ENCODE data around the gene KRT83. TPM values are rescaled to one million over a fixed set of nuclear protein-coding genes. Genes with fewer than 3 reads are reported as not detected.

KRT83 gene
- under 1 TPM in 1 of 2 donors, not detected in 1; 0.74 TPM for total RNA-seq

DNA sequence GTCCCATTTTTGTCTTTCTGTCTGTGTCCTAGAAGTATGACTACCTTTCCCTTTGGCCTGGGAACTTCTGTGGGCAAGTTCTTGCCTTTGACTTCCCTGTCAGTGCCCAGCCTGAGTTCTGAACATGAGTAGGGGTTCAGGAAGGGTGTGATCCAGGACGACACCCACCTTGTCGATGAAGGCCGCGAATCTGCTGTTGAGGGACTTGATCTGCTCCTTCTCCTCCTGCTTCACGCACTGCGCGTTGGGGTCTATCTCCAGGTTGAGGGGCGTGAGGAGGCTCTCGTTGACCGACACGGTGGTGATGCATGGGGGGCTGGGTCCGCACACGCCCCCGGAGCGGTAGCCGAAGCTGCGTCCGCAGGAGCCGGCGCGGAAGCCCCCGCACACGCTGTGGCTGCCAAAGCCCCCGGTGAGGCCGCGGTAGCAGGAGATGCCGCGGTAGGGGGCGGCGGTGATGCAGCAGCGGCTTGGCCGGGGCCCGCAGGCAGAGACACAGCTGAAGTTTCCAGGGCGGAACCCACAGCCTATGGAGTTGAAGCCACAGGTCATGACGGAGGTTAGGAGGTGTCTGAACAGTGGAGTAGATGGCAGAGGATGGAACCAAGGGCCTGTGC is at the start of gene KRT83:
KRT83 (minus strand) TSS at position 615 of the 617 bp plus-strand sequence; CDS start at position 552, 63 bp downstream.
- DNase-seq (ENCODE audit: low spot score) = no peak
- TF ChIP-seq POLR2AphosphoS5 (IDR thresholded peaks at IDR 0.05) (no peak), POLR2A (IDR thresholded peaks at IDR 0.05) (no peak)
- TF ChIP-seq, protein P1, sequence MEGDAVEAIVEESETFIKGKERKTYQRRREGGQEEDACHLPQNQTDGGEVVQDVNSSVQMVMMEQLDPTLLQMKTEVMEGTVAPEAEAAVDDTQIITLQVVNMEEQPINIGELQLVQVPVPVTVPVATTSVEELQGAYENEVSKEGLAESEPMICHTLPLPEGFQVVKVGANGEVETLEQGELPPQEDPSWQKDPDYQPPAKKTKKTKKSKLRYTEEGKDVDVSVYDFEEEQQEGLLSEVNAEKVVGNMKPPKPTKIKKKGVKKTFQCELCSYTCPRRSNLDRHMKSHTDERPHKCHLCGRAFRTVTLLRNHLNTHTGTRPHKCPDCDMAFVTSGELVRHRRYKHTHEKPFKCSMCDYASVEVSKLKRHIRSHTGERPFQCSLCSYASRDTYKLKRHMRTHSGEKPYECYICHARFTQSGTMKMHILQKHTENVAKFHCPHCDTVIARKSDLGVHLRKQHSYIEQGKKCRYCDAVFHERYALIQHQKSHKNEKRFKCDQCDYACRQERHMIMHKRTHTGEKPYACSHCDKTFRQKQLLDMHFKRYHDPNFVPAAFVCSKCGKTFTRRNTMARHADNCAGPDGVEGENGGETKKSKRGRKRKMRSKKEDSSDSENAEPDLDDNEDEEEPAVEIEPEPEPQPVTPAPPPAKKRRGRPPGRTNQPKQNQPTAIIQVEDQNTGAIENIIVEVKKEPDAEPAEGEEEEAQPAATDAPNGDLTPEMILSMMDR (IDR thresholded peaks at IDR 0.05) = no peak
- WGBS = 71% methylated on average over 35 of the region's 35 CpGs
- intact Hi-C loops (cut with DNase I) = no loop called here
- no peaks in the 10 kb centered on the region for H3K27me3 ChIP-seq (replicated peaks; ENCODE audit: insufficient read depth)
- no peaks in the 10 kb centered on the region for H3K9me3 ChIP-seq
- no peaks in the 10 kb centered on the region for H3K36me3 ChIP-seq
- no peak within 1 kb of the TSS for H3K4me3 ChIP-seq
- no peaks in the 10 kb centered on the region for H3K4me1 ChIP-seq (replicated peaks)
- H3K27ac ChIP-seq = no peak within 1 kb of the TSS

DNA sequence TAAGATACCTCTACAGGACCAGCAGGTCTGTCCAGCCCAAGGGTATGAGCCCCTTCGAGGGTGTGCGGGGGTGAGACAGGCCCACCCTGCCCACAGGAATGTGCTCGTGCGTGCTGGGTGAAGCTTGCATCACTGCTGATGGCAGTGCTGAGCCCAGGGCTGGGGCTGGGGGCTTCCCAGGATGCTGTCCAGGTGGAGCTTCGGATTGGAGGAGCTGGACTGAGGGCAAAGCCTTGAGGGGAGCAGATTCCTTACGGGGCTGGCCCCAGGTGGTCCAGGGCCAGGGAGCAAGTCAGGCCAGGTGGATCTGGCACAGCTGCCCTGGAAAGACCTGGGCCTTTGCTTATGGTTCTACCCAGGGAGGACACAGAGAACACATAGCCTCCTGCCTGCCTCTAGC is 48.6 kb upstream of the KRT83 start:
- WGBS = 82% methylated on average over 6 of the region's 6 CpGs
- intact Hi-C loops (cut with DNase I) = loop anchor here (5.0 kb wide), 3 partner anchors 137 to 502 kb away; no protein-coding TSS in a partner anchor
- Histone ChIP-seq H3K4me3 (no peak overlapping the region), H3K36me3 (no peaks in the 10 kb centered on the region), H3K4me1 (replicated peaks) (no peaks in the 10 kb centered on the region), H3K9me3 (no peaks in the 10 kb centered on the region), H3K27ac (no peak overlapping the region), H3K27me3 (replicated peaks; ENCODE audit: insufficient read depth) (no peaks in the 10 kb centered on the region)
- TF ChIP-seq POLR2AphosphoS5 (IDR thresholded peaks at IDR 0.05) = no peak
- no peak for TF ChIP-seq POLR2A (IDR thresholded peaks at IDR 0.05)
- TF ChIP-seq, protein P1 (IDR thresholded peaks at IDR 0.05) = no peak
- no peak for DNase-seq (ENCODE audit: low spot score)

DNA sequence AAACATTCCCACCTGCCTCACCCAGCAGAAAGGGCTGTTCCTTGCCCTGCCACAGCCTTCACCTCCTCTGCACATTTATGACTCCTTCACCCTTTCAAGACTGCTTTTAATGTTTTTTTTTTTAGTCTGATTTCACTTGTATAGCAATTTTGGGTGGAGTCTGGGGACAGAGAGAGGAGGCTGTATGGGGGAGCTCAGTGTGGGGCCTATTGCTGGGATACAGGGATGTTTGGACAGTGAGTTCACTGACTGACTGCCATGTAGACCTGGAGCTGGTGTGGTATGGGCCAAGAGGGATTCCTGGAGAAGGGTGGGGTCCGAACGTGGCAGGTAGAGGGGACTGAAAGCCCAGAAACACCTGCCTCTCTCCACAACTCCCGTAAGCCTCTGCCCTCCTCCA is 48.0 kb upstream of the KRT83 start:
- Histone ChIP-seq H3K27ac (no peak overlapping the region), H3K9me3 (no peaks in the 10 kb centered on the region), H3K4me1 (replicated peaks) (no peaks in the 10 kb centered on the region), H3K27me3 (replicated peaks; ENCODE audit: insufficient read depth) (no peaks in the 10 kb centered on the region), H3K36me3 (no peaks in the 10 kb centered on the region), H3K4me3 (no peak overlapping the region)
- intact Hi-C loops (cut with DNase I) = no loop called here
- 82% methylated on average over 3 of the region's 3 CpGs for WGBS
- no peak for DNase-seq (ENCODE audit: low spot score)
- TF ChIP-seq, protein P1 (IDR thresholded peaks at IDR 0.05) = no peak
- no peak for TF ChIP-seq POLR2AphosphoS5 (IDR thresholded peaks at IDR 0.05)
- TF ChIP-seq POLR2A (IDR thresholded peaks at IDR 0.05) = no peak

DNA sequence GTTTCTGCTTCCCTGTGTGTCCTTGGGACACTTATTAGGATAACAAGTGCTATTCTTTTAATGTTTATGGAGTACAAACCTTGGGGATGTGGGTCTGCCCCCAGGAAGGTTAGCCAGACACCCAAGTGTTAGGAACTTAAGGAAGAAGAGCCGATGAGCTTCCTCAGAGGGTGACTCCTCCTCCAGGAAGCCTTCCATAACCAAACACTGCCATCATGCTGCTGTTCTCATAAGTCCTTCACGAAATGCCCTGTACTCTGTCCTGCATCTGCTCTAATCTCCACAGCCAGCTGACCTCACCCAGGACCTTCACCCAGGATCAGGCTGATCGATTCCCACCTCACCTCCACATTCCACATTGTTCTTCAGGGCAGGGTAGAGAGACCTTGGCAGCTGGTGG is 47.3 kb upstream of the KRT83 start:
- WGBS = 74% methylated on average over 3 of the region's 3 CpGs
- no peak for DNase-seq (ENCODE audit: low spot score)
- no peaks in the 10 kb centered on the region for H3K27me3 ChIP-seq (replicated peaks; ENCODE audit: insufficient read depth)
- TF ChIP-seq POLR2AphosphoS5 (IDR thresholded peaks at IDR 0.05) = no peak
- no peak for TF ChIP-seq POLR2A (IDR thresholded peaks at IDR 0.05)
- TF ChIP-seq, protein P1 (IDR thresholded peaks at IDR 0.05) = no peak
- H3K4me3 ChIP-seq = no peak overlapping the region
- H3K27ac ChIP-seq = no peak overlapping the region
- H3K9me3 ChIP-seq = no peaks in the 10 kb centered on the region
- no peaks in the 10 kb centered on the region for H3K4me1 ChIP-seq (replicated peaks)
- H3K36me3 ChIP-seq = no peaks in the 10 kb centered on the region
- intact Hi-C loops (cut with DNase I) = no loop called here

DNA sequence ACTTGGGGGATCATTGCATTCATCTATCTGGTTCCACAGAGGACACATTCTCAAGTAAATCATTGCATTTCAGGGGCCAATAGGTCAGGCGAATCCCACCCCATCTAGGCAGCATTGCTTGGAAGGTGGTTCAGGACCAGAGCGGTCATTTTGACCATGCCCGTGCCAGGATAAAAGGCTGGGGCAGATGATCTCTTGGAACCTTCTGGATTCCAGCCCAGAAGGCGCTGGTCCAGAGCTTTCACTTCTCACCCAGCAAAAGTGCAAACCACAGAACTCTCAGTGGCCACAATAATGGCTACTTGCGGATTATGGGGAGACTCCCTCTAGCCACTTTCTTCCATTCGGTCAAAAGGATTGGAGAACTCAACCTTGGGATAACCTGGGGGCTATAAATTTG is 46.7 kb upstream of the KRT83 start:
- no peaks in the 10 kb centered on the region for H3K4me1 ChIP-seq (replicated peaks)
- no peak for DNase-seq (ENCODE audit: low spot score)
- H3K4me3 ChIP-seq = no peak overlapping the region
- no peaks in the 10 kb centered on the region for H3K36me3 ChIP-seq
- no peak overlapping the region for H3K27ac ChIP-seq
- intact Hi-C loops (cut with DNase I) = no loop called here
- TF ChIP-seq POLR2A (IDR thresholded peaks at IDR 0.05) = no peak
- TF ChIP-seq, protein P1 (IDR thresholded peaks at IDR 0.05) = no peak
- TF ChIP-seq POLR2AphosphoS5 (IDR thresholded peaks at IDR 0.05) = no peak
- H3K27me3 ChIP-seq (replicated peaks; ENCODE audit: insufficient read depth) = no peaks in the 10 kb centered on the region
- no peaks in the 10 kb centered on the region for H3K9me3 ChIP-seq
- 95% methylated on average over 6 of the region's 6 CpGs for WGBS

All from prostate gland (tissue), 2 donors.